T follicular helper cell (primary cell): Measurements from ENCODE around the gene SLC22A16.
"Not testable (repeated sequence)": the region's sequence is repeated elsewhere in the genome, so short reads cannot be mapped to it uniquely, and the experiment has no call there.

ENCODE experiments used
- DNase-seq: peaks from one replicate; pipeline ENCODE4 v3.0.0-alpha.2; 2020; ENCODE audit warnings: low read depth
- total RNA-seq, 2 experiments: gene quantifications; one replicate each; lab custom pipeline; 2026; lab: John Stamatoyannopoulos, UW

SLC22A16 gene
- total RNA-seq: 0 reads per million in 2 experiments

GRCh38 chr6:110476046-110476849, at the start of gene SLC22A16:
Gene SLC22A16, minus strand, starts transcription at chr6:110476613. Its CDS starts 39 bp downstream, at chr6:110476574.
- no peak for DNase-seq

GRCh38 chr6:110525001-110525400, 48.6 kb upstream of the SLC22A16 start:
- DNase-seq: no peak

- no peak for DNase-seq
Observed at GRCh38 chr6:110524305-110524704, 47.9 kb upstream of the SLC22A16 start.

- DNase-seq: no peak
Observed at GRCh38 chr6:110523451-110524021, 47.1 kb upstream of the SLC22A16 start.

GRCh38 chr6:110522427-110522826, 46.0 kb upstream of the SLC22A16 start:
- no peak for DNase-seq

GRCh38 chr6:110520992-110521543, 44.7 kb upstream of the SLC22A16 start:
- no peak for DNase-seq

GRCh38 chr6:110520209-110520965, 44.0 kb upstream of the SLC22A16 start:
- DNase-seq: no peak

- DNase-seq: no peak
Observed at GRCh38 chr6:110517601-110518281, 41.3 kb upstream of the SLC22A16 start.

GRCh38 chr6:110517034-110517433, 40.6 kb upstream of the SLC22A16 start:
- no peak for DNase-seq

GRCh38 chr6:110514818-110515217, 38.4 kb upstream of the SLC22A16 start:
- DNase-seq: no peak

- DNase-seq: no peak
Observed at GRCh38 chr6:110512991-110513390, 36.6 kb upstream of the SLC22A16 start.

GRCh38 chr6:110512549-110512948, 36.1 kb upstream of the SLC22A16 start:
- not testable (repeated sequence) for DNase-seq

- no peak for DNase-seq
Observed at GRCh38 chr6:110511401-110511800, 35.0 kb upstream of the SLC22A16 start.

- no peak for DNase-seq
Observed at GRCh38 chr6:110509617-110510241, 33.3 kb upstream of the SLC22A16 start.

- not testable (repeated sequence) for DNase-seq
Observed at GRCh38 chr6:110504891-110505290, 28.5 kb upstream of the SLC22A16 start.

- no peak for DNase-seq
Observed at GRCh38 chr6:110495949-110496348, 19.5 kb upstream of the SLC22A16 start.

GRCh38 chr6:110493253-110493800, 16.9 kb upstream of the SLC22A16 start:
- DNase-seq: no peak

- DNase-seq: no peak
Observed at GRCh38 chr6:110492584-110492983, 16.2 kb upstream of the SLC22A16 start.

- no peak for DNase-seq
Observed at GRCh38 chr6:110491644-110492317, 15.4 kb upstream of the SLC22A16 start.

GRCh38 chr6:110491299-110491643, 14.9 kb upstream of the SLC22A16 start:
- no peak for DNase-seq

- DNase-seq: no peak
Observed at GRCh38 chr6:110490110-110490509, 13.7 kb upstream of the SLC22A16 start.
